22Rv1 (cell line): ENCODE measurements around the gene BOC.

Experiments
- H3K27ac ChIP-seq: fragments of 450-650 bp; 2 replicates; pipeline ENCODE4 v1.5.1; 2017
- ZFX ChIP-seq: fragments of 450-650 bp; IDR thresholded peaks from 2 replicates; pipeline ENCODE4 v1.6.1; 2017; ENCODE audit warnings: antibody characterized with exemption, borderline replicate concordance
- TF ChIP-seq, protein P1 (sequence below): fragments of 450-650 bp; IDR thresholded peaks from 2 replicates; pipeline ENCODE4 v1.5.1; 2017; ENCODE audit warnings: mild to moderate bottlenecking

BOC gene

DNA sequence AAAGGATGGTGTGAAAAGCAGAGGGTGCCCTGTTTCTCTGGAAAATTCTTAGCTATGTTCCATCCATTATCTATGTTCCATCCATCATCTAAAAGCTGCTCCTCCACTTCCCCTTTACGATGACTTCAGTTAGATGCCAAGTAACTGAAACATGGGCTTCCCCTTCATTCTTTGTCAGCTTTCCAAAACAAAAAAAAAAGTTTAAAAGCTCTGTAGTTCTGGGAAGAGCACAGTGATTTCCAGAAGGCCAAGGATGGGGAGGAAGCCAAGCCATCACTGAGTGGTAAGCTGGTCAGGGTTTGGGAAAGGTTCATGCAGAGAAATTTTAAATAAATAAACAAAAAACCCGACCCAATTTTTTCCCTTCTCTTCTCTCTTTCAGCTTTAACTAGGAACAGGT is 118.4 kb downstream of the BOC start:
- TF ChIP-seq ZFX: no peak
- TF ChIP-seq, protein P1, sequence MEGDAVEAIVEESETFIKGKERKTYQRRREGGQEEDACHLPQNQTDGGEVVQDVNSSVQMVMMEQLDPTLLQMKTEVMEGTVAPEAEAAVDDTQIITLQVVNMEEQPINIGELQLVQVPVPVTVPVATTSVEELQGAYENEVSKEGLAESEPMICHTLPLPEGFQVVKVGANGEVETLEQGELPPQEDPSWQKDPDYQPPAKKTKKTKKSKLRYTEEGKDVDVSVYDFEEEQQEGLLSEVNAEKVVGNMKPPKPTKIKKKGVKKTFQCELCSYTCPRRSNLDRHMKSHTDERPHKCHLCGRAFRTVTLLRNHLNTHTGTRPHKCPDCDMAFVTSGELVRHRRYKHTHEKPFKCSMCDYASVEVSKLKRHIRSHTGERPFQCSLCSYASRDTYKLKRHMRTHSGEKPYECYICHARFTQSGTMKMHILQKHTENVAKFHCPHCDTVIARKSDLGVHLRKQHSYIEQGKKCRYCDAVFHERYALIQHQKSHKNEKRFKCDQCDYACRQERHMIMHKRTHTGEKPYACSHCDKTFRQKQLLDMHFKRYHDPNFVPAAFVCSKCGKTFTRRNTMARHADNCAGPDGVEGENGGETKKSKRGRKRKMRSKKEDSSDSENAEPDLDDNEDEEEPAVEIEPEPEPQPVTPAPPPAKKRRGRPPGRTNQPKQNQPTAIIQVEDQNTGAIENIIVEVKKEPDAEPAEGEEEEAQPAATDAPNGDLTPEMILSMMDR: no peak
- H3K27ac ChIP-seq: no peak overlapping the region

DNA sequence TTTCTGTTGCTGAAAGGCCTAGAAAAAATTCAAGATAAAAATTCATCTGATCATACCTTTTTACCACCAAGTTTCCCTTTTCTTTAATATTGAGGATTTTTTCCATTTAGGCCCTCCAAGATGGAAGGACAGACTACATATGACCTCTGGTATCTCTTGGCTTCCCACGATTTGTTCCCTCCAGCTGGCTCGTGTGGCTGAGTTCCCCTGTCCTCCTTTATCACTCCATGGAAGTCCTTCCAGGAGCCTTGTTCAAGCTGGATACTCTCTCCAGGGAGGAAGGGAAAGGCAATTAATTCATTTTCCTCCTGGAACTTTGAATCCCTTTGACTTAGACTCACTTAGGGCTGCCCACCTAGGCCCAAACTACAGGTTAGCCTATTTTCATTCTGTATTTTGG is 119.4 kb downstream of the BOC start:
- no peak for TF ChIP-seq ZFX
- TF ChIP-seq, protein P1: no peak
- H3K27ac ChIP-seq: no peak overlapping the region

DNA sequence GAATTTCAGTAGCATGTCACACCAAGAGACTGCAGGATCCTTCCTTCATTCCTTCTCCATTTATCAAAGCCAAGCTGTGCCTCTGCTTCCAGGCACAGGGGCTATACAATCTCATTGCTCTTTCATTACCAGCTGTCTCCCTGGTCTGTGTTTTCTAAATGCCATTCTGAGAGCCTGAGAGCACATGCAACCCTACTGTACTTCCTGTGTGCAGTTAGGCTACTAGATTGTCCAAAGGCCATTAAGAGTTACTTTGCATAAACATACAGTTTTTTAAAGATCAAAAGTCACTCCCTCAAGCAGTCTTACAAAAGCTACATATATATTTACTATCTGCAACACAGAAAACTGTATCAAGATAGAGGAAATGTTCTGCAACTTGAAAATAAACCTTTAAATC is 119.8 kb downstream of the BOC start:
- H3K27ac ChIP-seq: no peak overlapping the region
- TF ChIP-seq, protein P1: no peak
- no peak for TF ChIP-seq ZFX
